Coronary artery (tissue), 2 donors: Measurements from ENCODE around the gene TBC1D7.

ENCODE experiments used
- DNase-seq: peaks from one replicate; pipeline ENCODE4 v3.0.0-alpha.2; 2017; ENCODE audit warnings: low spot score
- H3K27ac ChIP-seq, 2 donors: fragments of 200-600 bp; sonication (generic); one replicate each; pipeline ENCODE4 v1.5.1; 2016 to 2019
- H3K4me3 ChIP-seq: fragments of 200-600 bp; sonication (generic); 2 replicates; pipeline ENCODE4 v1.5.1; 2016; ENCODE audit warnings: mild to moderate bottlenecking, moderate library complexity
- CTCF ChIP-seq: fragments of 200-600 bp; sonication (generic); IDR thresholded peaks from one replicate; pipeline ENCODE4 v1.5.1; 2019; ENCODE audit warnings: antibody characterized with exemption

TBC1D7 gene

GRCh38 chr6:13318821-13319220, 9.5 kb downstream of the TBC1D7 start:
- H3K27ac ChIP-seq, result no peak overlapping the region
- no peak overlapping the region for H3K4me3 ChIP-seq
- no peak for TF ChIP-seq CTCF
- no peak for DNase-seq

GRCh38 chr6:13315896-13316295, 12.4 kb downstream of the TBC1D7 start:
- no peak for TF ChIP-seq CTCF
- Histone ChIP-seq H3K4me3 (no peak overlapping the region), H3K27ac (no peak overlapping the region)
- DNase-seq, result no peak

- TF ChIP-seq CTCF, result no peak
- no peak overlapping the region for H3K27ac ChIP-seq
- no peak overlapping the region for H3K4me3 ChIP-seq
- no peak for DNase-seq
These were observed 13.5 kb downstream of the TBC1D7 start for GRCh38 chr6:13314806-13315205.

GRCh38 chr6:13311155-13311554, 17.2 kb downstream of the TBC1D7 start:
- H3K4me3 ChIP-seq, result no peak overlapping the region

GRCh38 chr6:13308332-13308731, 20.0 kb downstream of the TBC1D7 start:
- no peak for TF ChIP-seq CTCF
- H3K27ac ChIP-seq, result no peak overlapping the region
- DNase-seq, result no peak
- H3K4me3 ChIP-seq, result no peak overlapping the region

More at GRCh38 chr6:13311155-13311554, 17.2 kb downstream of the TBC1D7 start:
- TF ChIP-seq CTCF, result no peak
- DNase-seq, result no peak
- no peak overlapping the region for H3K27ac ChIP-seq

GRCh38 chr6:13307508-13307995, 20.8 kb downstream of the TBC1D7 start:
- Histone ChIP-seq H3K27ac (no peak overlapping the region), H3K4me3 (no peak overlapping the region)
- no peak for TF ChIP-seq CTCF
- DNase-seq, result no peak

GRCh38 chr6:13305791-13306190, 22.5 kb downstream of the TBC1D7 start:
- DNase-seq, result no peak
- no peak for TF ChIP-seq CTCF
- Histone ChIP-seq H3K4me3 (no peak overlapping the region), H3K27ac (no peak overlapping the region)
